ENCODE data around the gene PTPRN2. TPM values are rescaled to one million over a fixed set of nuclear protein-coding genes. Genes with fewer than 3 reads are reported as not detected.

PTPRN2 gene
- total RNA-seq, 1 experiment from 2014 or later = 1.1 TPM

DNA sequence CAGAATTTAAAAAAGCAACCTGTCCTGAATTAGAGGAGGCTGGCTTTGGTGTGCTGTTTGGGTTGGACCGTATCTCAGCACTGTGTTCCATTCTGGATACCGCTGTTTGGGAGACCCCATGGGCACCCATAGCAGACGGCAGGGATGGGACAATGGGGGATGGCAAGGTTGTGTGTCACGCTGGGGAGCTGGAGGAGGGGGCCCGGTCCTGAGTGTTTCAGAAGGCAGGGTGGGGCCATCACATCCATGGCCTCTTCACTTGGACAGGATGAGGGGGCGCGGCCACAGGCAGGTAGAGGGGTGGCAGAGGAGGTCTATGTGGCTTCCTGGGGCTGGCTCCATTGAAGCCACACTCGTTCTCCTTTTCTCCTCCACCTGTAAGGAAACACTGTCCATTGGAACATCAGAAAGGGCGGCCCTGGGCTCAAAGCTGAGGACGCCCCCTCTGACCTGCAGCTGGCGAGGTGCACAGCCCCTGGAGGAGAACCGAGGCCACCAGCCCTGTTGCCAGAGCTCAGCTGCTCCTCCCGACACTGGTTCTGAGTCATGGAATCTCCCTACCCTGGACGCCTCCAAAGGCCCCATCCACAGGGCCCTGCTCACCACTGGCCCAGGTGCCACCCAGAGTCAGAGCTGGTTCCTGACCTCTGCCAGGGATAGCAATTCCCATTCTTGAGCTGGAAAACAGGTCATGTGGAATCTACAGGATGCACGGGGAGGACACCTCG is 663.6 kb downstream of the PTPRN2 start:
- no TSS peak for BruUV-seq (replicated peaks)
- no peaks in the 10 kb centered on the region for H3K4me1 ChIP-seq (ENCODE audit: control insufficient read depth, insufficient read depth, low read length)
- ChIA-PET POLR2A (no interaction called here), CTCF (no interaction called here)
- no peak for DNase-seq (ENCODE audit: low read depth, low spot score)
- intact Hi-C loops (cut with micrococcal nuclease; ENCODE audit: unreplicated experiment) (no loop called here), in situ Hi-C loops (cut with HindIII; ENCODE audit: low pct_unique_long_range_greater_than_20kb, low sequenced_read_pairs) (no loop called here)
- no peaks in the 10 kb centered on the region for H3K9me3 ChIP-seq (ENCODE audit: control insufficient read depth, insufficient read depth, low read depth, low read length)
- no peaks in the 10 kb centered on the region for H3K36me3 ChIP-seq (ENCODE audit: control insufficient read depth, insufficient read depth, low read length)
- no peak overlapping the region for H3K4me3 ChIP-seq (ENCODE audit: low read depth in 2 of 2, low read length in 2 of 2)
- TF ChIP-seq TCF7L2 (IDR thresholded peaks at IDR 0.05; ENCODE audit: low read depth, low read length) (no peak), REST (IDR thresholded peaks at IDR 0.05; ENCODE audit: insufficient read depth in 1 of 2, low read depth in 2 of 2, low read length in 1 of 2) (no peak), POLR2AphosphoS5 (IDR thresholded peaks at IDR 0.05; ENCODE audit: low read depth, low read length) (no peak), SIN3A (IDR thresholded peaks at IDR 0.05; ENCODE audit: borderline replicate concordance, insufficient read depth, low read depth, low read length) (no peak)
- TF ChIP-seq, protein P1, sequence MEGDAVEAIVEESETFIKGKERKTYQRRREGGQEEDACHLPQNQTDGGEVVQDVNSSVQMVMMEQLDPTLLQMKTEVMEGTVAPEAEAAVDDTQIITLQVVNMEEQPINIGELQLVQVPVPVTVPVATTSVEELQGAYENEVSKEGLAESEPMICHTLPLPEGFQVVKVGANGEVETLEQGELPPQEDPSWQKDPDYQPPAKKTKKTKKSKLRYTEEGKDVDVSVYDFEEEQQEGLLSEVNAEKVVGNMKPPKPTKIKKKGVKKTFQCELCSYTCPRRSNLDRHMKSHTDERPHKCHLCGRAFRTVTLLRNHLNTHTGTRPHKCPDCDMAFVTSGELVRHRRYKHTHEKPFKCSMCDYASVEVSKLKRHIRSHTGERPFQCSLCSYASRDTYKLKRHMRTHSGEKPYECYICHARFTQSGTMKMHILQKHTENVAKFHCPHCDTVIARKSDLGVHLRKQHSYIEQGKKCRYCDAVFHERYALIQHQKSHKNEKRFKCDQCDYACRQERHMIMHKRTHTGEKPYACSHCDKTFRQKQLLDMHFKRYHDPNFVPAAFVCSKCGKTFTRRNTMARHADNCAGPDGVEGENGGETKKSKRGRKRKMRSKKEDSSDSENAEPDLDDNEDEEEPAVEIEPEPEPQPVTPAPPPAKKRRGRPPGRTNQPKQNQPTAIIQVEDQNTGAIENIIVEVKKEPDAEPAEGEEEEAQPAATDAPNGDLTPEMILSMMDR (IDR thresholded peaks at IDR 0.05) = no peak
- peaks cover 4% of the 10 kb centered on the region for H3K27me3 ChIP-seq (ENCODE audit: control insufficient read depth, insufficient read depth, low read length)
- no peak for ATAC-seq
- H3K27ac ChIP-seq (ENCODE audit: low read length) = no peak overlapping the region

GRCh38 chr7:157922576-157922975 is 665.0 kb downstream of the PTPRN2 start:
- ChIA-PET CTCF (no interaction called here), POLR2A (no interaction called here)
- in situ Hi-C loops (cut with HindIII; ENCODE audit: low pct_unique_long_range_greater_than_20kb, low sequenced_read_pairs) = no loop called here
- Histone ChIP-seq H3K27ac (ENCODE audit: low read length) (no peak overlapping the region), H3K9me3 (ENCODE audit: control insufficient read depth, insufficient read depth, low read depth, low read length) (no peaks in the 10 kb centered on the region), H3K4me1 (ENCODE audit: control insufficient read depth, insufficient read depth, low read length) (no peaks in the 10 kb centered on the region), H3K4me3 (ENCODE audit: low read depth in 2 of 2, low read length in 2 of 2) (no peak overlapping the region), H3K36me3 (ENCODE audit: control insufficient read depth, insufficient read depth, low read length) (no peaks in the 10 kb centered on the region), H3K27me3 (ENCODE audit: control insufficient read depth, insufficient read depth, low read length) (peaks cover 7% of the 10 kb centered on the region)
- BruUV-seq (replicated peaks) = no TSS peak
- TF ChIP-seq, protein P1 (IDR thresholded peaks at IDR 0.05) = no peak
- no peak for TF ChIP-seq SIN3A (IDR thresholded peaks at IDR 0.05; ENCODE audit: borderline replicate concordance, insufficient read depth, low read depth, low read length)
- TF ChIP-seq POLR2AphosphoS5 (IDR thresholded peaks at IDR 0.05; ENCODE audit: low read depth, low read length) = no peak
- no peak for TF ChIP-seq REST (IDR thresholded peaks at IDR 0.05; ENCODE audit: insufficient read depth in 1 of 2, low read depth in 2 of 2, low read length in 1 of 2)
- TF ChIP-seq TCF7L2 (IDR thresholded peaks at IDR 0.05; ENCODE audit: low read depth, low read length) = no peak
- ATAC-seq (no peak), DNase-seq (ENCODE audit: low read depth, low spot score) (no peak)
- intact Hi-C loops (cut with micrococcal nuclease; ENCODE audit: unreplicated experiment) = no loop called here
